Measurements from ENCODE around the gene GNAO1. TPM values are rescaled to one million over a fixed set of nuclear protein-coding genes. Genes with fewer than 3 reads are reported as not detected.

The GNAO1 gene
- total RNA-seq, 1 donor from 2014 or later: 1.2 TPM

GRCh38 chr16:56226187-56226586 lies 34.9 kb downstream of the GNAO1 start:
- Mint-ChIP-seq H3K36me3 (ENCODE audit: low read depth) (no peaks in the 10 kb centered on the region), H3K9me3 (ENCODE audit: low read depth) (no peaks in the 10 kb centered on the region), H3K27ac (ENCODE audit: unreplicated experiment) (no peak overlapping the region), H3K27me3 (ENCODE audit: low read depth) (peaks cover 45% of the 10 kb centered on the region), H3K4me1 (ENCODE audit: low read depth) (no peaks in the 10 kb centered on the region), H3K4me3 (ENCODE audit: unreplicated experiment) (no peak overlapping the region)
- DNase-seq (ENCODE audit: low spot score): no peak
- TF ChIP-seq, protein P1, sequence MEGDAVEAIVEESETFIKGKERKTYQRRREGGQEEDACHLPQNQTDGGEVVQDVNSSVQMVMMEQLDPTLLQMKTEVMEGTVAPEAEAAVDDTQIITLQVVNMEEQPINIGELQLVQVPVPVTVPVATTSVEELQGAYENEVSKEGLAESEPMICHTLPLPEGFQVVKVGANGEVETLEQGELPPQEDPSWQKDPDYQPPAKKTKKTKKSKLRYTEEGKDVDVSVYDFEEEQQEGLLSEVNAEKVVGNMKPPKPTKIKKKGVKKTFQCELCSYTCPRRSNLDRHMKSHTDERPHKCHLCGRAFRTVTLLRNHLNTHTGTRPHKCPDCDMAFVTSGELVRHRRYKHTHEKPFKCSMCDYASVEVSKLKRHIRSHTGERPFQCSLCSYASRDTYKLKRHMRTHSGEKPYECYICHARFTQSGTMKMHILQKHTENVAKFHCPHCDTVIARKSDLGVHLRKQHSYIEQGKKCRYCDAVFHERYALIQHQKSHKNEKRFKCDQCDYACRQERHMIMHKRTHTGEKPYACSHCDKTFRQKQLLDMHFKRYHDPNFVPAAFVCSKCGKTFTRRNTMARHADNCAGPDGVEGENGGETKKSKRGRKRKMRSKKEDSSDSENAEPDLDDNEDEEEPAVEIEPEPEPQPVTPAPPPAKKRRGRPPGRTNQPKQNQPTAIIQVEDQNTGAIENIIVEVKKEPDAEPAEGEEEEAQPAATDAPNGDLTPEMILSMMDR (IDR thresholded peaks at IDR 0.05): no peak

- no peak overlapping the region for H3K4me3 Mint-ChIP-seq (ENCODE audit: unreplicated experiment)
- TF ChIP-seq, protein P1 (IDR thresholded peaks at IDR 0.05): no peak
- no peaks in the 10 kb centered on the region for H3K36me3 Mint-ChIP-seq (ENCODE audit: low read depth)
- H3K27ac Mint-ChIP-seq (ENCODE audit: unreplicated experiment): no peak overlapping the region
- no peaks in the 10 kb centered on the region for H3K4me1 Mint-ChIP-seq (ENCODE audit: low read depth)
- DNase-seq (ENCODE audit: low spot score): no peak
- H3K9me3 Mint-ChIP-seq (ENCODE audit: low read depth): no peaks in the 10 kb centered on the region
- H3K27me3 Mint-ChIP-seq (ENCODE audit: low read depth): peaks cover 41% of the 10 kb centered on the region
Observed at GRCh38 chr16:56226845-56227525, 35.7 kb downstream of the GNAO1 start.

GRCh38 chr16:56227936-56228335 lies 36.6 kb downstream of the GNAO1 start:
- no peak overlapping the region for H3K27ac Mint-ChIP-seq (ENCODE audit: unreplicated experiment)
- peaks cover 34% of the 10 kb centered on the region for H3K27me3 Mint-ChIP-seq (ENCODE audit: low read depth)
- no peak for DNase-seq (ENCODE audit: low spot score)
- H3K4me3 Mint-ChIP-seq (ENCODE audit: unreplicated experiment): no peak overlapping the region
- no peaks in the 10 kb centered on the region for H3K36me3 Mint-ChIP-seq (ENCODE audit: low read depth)
- no peaks in the 10 kb centered on the region for H3K4me1 Mint-ChIP-seq (ENCODE audit: low read depth)
- TF ChIP-seq, protein P1 (IDR thresholded peaks at IDR 0.05): no peak
- no peaks in the 10 kb centered on the region for H3K9me3 Mint-ChIP-seq (ENCODE audit: low read depth)

- Mint-ChIP-seq H3K27me3 (ENCODE audit: low read depth) (peaks cover 29% of the 10 kb centered on the region), H3K36me3 (ENCODE audit: low read depth) (no peaks in the 10 kb centered on the region), H3K9me3 (ENCODE audit: low read depth) (no peaks in the 10 kb centered on the region), H3K4me1 (ENCODE audit: low read depth) (no peaks in the 10 kb centered on the region), H3K27ac (ENCODE audit: unreplicated experiment) (no peak overlapping the region), H3K4me3 (ENCODE audit: unreplicated experiment) (no peak overlapping the region)
- DNase-seq (ENCODE audit: low spot score): no peak
- TF ChIP-seq, protein P1 (IDR thresholded peaks at IDR 0.05): no peak
Observed at GRCh38 chr16:56228476-56228875, 37.2 kb downstream of the GNAO1 start.

DNA sequence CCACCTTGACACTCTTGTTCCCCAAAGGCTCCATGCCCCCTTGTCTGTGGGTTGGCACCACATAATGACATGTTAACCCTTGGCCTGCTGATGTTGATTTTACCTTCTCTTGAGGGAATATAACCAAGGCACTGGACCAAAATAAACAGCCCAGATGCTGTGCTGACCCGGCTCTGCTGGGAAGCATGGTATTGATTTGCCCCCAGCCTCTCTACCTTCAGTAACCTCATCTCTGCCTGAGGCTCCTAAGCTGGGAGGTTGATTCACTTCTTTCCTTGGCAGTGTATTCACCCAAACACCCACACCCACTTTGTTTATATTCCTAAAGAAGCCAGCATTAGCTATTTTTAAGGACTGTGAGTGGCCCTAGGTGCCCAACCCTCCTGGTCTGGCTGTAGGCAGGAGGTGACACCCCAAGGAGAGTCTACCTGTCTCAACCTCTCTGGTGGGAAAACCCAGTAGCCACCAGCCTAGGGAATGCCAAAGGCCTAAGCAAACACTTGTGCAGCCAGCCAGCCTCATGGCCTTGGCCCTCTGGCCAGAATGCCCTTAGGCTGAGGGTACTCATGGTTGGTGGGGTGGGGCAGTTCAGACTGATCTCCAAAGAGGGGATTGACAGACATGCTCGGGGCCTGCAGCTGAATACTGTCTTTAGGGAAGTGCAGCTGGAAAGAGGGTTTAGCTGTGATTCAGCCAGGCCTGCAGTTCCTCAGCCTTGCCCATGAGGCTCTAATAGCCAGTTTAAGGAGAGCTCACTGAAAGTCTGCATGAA lies 42.7 kb downstream of the GNAO1 start:
- H3K27me3 Mint-ChIP-seq (ENCODE audit: low read depth): peaks cover 17% of the 10 kb centered on the region
- DNase-seq (ENCODE audit: low spot score): no peak
- no peaks in the 10 kb centered on the region for H3K36me3 Mint-ChIP-seq (ENCODE audit: low read depth)
- H3K9me3 Mint-ChIP-seq (ENCODE audit: low read depth): no peaks in the 10 kb centered on the region
- no peak overlapping the region for H3K27ac Mint-ChIP-seq (ENCODE audit: unreplicated experiment)
- peaks cover 5% of the 10 kb centered on the region for H3K4me1 Mint-ChIP-seq (ENCODE audit: low read depth)
- TF ChIP-seq, protein P1 (IDR thresholded peaks at IDR 0.05): no peak
- H3K4me3 Mint-ChIP-seq (ENCODE audit: unreplicated experiment): no peak overlapping the region
